DMS153 treated with DMSO at 0.1 percent for 48 hours (cell line): Measurements from ENCODE around the gene LIMCH1.

Source experiments
- DNase-seq: peaks from one replicate; lab custom pipeline; 2025; ENCODE audit not compliant: unreplicated experiment; lab: John Stamatoyannopoulos, UW

LIMCH1 gene

DNA sequence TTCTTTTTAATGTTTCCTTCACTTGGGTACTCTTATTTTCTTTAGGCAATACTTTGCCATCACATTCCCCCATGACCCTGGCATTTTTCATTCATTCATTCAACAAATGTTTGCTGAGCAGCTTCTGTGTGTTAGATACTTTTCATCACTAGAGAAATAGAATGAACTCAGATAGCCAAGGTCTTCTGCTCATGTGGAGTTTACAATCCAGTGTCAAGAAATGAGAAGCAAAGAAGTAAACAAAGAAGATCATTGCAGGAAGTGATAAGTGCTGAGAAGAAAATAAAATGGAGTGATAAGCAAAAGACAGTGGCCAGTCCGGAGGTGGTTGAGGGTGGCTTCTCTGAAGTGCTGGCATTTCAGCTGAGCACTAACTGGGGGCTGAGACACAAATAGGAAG lies 63.1 kb downstream of the LIMCH1 start:
- no peak for DNase-seq

DNA sequence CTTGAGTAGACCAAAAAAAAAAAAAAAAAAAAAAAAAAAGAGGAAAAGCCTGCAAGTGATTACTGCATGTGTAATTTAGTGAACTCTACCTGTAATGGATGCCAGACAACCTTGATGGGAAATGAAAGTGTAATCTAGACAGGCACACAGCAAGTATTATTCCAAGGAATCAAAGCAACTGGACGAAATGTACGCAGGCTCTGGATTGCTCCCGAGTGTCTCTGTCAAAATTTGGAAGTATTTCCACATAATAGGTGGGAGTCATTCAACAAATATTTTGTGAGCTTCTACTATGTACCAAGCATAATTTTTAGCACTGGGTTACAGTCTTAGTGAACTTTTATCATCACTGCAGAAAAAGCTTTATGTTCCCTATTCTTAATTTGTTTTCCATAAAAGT lies 64.2 kb downstream of the LIMCH1 start:
- DNase-seq, result no peak

DNA sequence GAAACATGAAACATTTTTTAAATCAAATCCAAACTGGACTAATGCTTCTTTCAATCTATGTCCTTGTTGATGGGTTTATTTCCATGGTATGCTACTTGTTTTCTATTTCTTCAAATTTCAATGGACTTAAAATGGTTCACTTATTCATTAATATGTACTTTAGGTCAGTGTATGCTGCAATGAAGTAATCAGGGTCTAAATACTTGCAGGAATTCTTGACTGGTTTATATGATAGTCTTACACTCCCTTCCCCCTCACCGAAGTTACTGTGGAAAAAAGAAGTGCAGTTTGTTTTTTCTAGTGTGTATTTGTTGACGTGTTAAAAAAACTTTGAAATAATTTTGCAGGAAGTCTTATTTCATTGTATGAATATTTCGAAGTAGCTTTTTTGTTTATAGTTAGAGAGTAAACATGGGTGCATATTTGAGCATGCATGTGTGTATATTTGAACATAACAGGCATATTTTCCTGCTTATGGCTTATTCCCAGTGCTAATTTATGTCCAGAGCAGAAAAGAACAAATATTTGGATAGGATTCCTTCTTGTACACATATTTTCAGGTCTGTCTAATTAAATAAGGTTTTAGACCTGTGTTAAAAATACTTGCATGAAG lies 65.0 kb downstream of the LIMCH1 start:
- DNase-seq, result no peak

DNA sequence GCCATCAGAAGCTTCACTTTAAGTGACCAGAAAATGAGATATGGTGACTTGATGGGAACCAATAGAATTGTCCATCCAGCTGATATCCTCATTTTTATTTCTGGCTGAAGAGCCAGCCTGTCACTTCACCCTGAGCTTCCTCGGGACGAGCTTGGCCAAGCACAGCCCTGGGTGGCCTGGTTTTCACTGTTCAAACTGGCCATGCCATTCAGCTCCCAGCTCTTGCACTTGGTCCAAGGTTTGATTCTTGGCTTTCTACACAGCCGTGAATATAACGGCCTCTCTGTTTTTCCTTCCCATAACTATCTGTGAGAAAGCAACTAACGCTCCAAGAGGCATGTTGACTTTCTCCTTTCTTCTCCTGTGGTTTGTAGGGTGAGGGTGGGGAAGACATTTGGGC lies 71.9 kb downstream of the LIMCH1 start:
- no peak for DNase-seq

GRCh38 chr4:41610474-41610873 lies 72.5 kb downstream of the LIMCH1 start:
- no peak for DNase-seq

- DNase-seq, result no peak
Measured at GRCh38 chr4:41611124-41611838, 73.3 kb downstream of the LIMCH1 start.

GRCh38 chr4:41611881-41612871 lies 74.2 kb downstream of the LIMCH1 start:
- no peak for DNase-seq

GRCh38 chr4:41613386-41613785 lies 75.4 kb downstream of the LIMCH1 start:
- DNase-seq, result no peak

- no peak for DNase-seq
Measured at GRCh38 chr4:41613821-41614220, 75.9 kb downstream of the LIMCH1 start.

DNA sequence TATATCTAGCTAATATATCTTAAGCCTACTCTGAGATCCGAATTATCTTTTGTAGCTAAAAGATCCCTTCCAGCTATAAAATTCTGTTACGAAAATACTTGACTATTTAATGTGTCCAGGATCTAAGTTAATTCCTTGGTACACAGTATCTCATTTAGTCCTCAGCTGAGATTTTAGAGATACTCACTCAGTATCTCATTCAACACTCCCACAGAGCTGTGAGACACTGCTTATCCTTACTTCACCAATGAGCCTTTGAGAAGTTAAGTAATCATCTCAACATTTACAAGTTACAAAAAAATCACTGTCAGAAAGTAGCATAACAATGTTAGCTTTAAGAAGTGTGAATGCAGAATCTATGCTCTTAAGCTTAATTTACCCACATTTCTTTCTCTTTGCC lies 76.6 kb downstream of the LIMCH1 start:
- DNase-seq, result no peak

DNA sequence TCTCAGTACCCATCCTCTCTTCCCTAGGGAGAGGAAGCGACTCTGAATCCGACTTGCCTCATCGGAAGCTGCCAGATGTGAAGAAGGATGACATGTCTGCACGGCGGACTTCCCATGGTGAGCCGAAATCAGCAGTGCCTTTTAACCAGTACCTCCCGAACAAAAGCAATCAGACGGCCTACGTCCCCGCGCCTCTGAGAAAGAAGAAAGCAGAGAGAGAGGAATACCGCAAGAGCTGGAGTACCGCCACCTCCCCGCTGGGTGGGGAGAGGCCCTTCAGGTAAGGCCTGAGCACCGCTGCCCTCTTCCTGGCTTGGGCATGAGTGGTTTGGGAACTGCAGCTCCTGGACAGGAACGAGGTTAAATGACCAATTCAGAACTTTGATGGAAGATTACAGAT lies 81.2 kb downstream of the LIMCH1 start:
- DNase-seq, result no peak

- DNase-seq, result no peak
Measured at GRCh38 chr4:41620594-41621256, 82.8 kb downstream of the LIMCH1 start.

GRCh38 chr4:41622787-41623186 lies 84.8 kb downstream of the LIMCH1 start:
- no peak for DNase-seq

DNA sequence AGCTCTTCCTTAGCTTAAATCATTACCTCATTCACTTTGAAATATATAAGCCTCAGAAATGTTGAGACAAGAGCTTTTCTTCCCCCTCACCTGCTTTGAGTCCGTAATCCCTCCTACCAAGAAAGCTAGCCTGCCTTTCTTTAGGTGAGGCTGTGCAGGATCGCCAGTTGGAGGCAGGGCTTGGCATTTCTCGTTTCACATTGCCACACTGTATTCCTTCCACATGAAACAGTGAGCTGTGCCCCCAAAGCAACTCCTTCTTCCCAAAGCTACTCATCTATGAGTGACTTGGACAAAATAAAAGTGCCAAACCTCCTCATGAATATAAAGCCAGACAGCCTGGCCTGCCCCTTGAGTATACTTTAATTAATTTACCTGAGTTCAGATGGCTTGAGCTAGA lies 86.8 kb downstream of the LIMCH1 start:
- DNase-seq, result no peak

- DNase-seq, result no peak
Measured at GRCh38 chr4:41625531-41625930, 87.6 kb downstream of the LIMCH1 start.

GRCh38 chr4:41628936-41629335 lies 91.0 kb downstream of the LIMCH1 start:
- no peak for DNase-seq

- DNase-seq, result no peak
Measured at GRCh38 chr4:41631523-41631922, 93.6 kb downstream of the LIMCH1 start.

DNA sequence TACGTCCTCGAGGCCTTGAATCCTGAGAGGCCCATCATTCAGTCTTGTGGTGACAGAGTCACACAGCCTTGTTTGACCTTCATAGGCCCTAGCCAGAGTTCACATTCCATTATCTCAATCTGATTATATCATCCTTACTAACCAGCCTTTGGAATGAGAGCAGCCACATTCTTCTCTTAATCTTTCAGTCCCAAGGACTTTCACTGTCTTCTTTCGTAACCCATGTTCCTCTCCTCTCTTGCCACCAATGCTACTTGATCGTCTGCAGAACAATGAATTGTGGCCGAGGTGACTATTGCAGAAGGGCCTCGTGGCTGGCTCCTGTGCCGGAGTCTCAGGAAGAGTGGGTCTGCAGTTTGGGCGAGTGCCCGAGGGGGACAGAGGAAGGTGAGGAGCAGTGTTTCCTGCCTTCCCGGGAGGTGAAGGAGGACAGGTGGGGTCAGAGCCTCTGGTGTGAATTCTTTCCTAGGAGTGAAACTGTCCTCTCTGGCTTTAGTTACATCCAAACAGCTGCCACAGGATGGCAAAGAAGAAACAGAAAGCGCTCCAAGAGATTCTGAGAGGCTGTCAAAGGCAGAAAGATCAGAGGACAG lies 94.6 kb downstream of the LIMCH1 start:
- no peak for DNase-seq

GRCh38 chr4:41633321-41633720 lies 95.4 kb downstream of the LIMCH1 start:
- no peak for DNase-seq

DNA sequence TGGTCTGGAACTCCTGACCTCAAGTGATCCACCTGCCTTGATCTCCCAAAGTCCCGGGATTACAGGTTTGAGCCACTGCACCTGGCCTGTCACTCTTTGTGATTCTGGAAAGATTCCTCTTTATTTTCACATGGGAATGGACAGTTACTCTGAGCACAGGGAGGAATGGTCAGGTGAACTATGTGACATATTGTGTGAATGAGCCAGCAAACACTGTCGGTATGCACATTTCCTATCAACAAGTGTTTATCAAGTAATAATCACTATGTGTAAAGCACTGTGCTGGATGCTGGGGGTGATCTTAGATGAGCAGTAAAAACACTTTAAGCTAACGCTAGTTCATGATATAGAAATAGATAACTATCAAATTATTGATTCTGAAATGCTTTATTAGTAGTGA lies 97.5 kb downstream of the LIMCH1 start:
- no peak for DNase-seq

DNA sequence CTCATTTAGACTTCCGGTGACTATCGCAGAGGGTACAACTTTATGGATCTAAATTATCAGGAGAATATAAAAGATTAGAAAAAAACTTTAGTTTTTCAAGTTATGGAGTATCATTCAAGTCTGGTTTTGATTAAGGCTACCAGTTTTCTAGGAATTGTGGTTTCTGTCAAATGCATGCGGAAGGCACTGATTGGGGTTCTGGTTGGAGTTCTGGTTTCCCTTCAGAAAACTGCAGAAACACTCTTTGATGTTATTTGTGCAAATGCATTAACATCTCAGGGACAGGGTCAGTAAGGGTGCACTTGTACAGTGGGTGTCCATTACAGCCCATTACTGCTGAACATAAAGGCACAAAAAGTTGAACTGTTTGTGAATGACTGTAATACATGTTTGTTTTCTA lies 100.2 kb downstream of the LIMCH1 start:
- DNase-seq, result no peak
